Esophagus muscularis mucosa (tissue), 4 donors: Measurements from ENCODE around the gene CROCC2. TPM values are rescaled to one million over a fixed set of nuclear protein-coding genes. Genes with fewer than 3 reads are reported as not detected.
A peak's percentile ranks its signal among the peaks of the same experiment; 100 is the strongest.

Source experiments
- DNase-seq: peaks from one replicate; pipeline ENCODE4 v3.0.0-alpha.2; 2017; ENCODE audit errors: extremely low spot score
- H3K27ac ChIP-seq, 4 donors: fragments of 200-600 bp; sonication (generic); replicated peaks in 1 of 4; 1 replicate in 3 of 4; 2 replicates in 1 of 4; pipeline ENCODE4 v1.5.1; 2016 to 2019; ENCODE audit warnings: mild to moderate bottlenecking in 1 of 4
- H3K27me3 ChIP-seq, 4 donors: fragments of 200-600 bp; sonication (generic); one replicate each; pipeline versions ENCODE4 v1.5.1 to v1.6.0; 2016 to 2019
- H3K36me3 ChIP-seq, 4 donors: fragments of 200-600 bp; sonication (generic); one replicate each; pipeline ENCODE4 v1.5.1; 2016 to 2019
- H3K4me1 ChIP-seq, 4 donors: fragments of 200-600 bp; sonication (generic); one replicate each; pipeline ENCODE4 v1.5.1; 2016 to 2019
- H3K4me3 ChIP-seq, 4 donors: fragments of 200-600 bp; sonication (generic); 1 replicate in 2 of 4; 2 replicates in 2 of 4; pipeline ENCODE4 v1.5.1; 2016 to 2019; ENCODE audit warnings: mild to moderate bottlenecking in 4 of 4, moderate library complexity in 1 of 4
- H3K9me3 ChIP-seq, 4 donors: fragments of 200-600 bp; sonication (generic); 1 replicate in 3 of 4; 2 replicates in 1 of 4; pipeline ENCODE4 v1.5.1; 2016 to 2019
- CTCF ChIP-seq, 3 experiments: fragments of 200-600 bp in 2 of 3; fragments of 450-650 bp in 1 of 3; sonication (generic) in 2 of 3; IDR thresholded peaks; one replicate each; pipeline ENCODE4 v1.5.1; 2017 to 2019; ENCODE audit warnings: antibody characterized with exemption in 3 of 3, mild to moderate bottlenecking in 2 of 3, moderate library complexity in 1 of 3
- EP300 ChIP-seq: sonication (generic); formaldehyde crosslinking; IDR thresholded peaks from one replicate; pipeline ENCODE4 v1.6.1; 2017; ENCODE audit warnings: antibody characterized with exemption
- POLR2A ChIP-seq: fragments of 450-650 bp; IDR thresholded peaks from one replicate; pipeline ENCODE4 v1.6.1; 2017; ENCODE audit warnings: antibody characterized with exemption, moderate library complexity, mild to moderate bottlenecking, low read depth
- POLR2AphosphoS5 ChIP-seq, 2 donors: sonication (generic); formaldehyde crosslinking; IDR thresholded peaks; one replicate each; pipeline ENCODE4 v1.6.1; 2017; ENCODE audit warnings: antibody characterized with exemption in 2 of 2
- WGBS: methylation state at CpG from one replicate; pipeline ENCODE4 v1.1.5; 2018; 5-methylcytosine and 5-hydroxymethylcytosine counted together
- intact Hi-C: fragments of 100-400 bp; cut with DNase I; formaldehyde crosslinking; loops from one replicate; pipeline ENCODE4 v1.15.1; 2023
- total RNA-seq, 4 donors: library from RNA; depleted of rRNA; stranded (reverse); fragments of >200 nt; gene quantifications; one replicate each; pipeline versions ENCODE4 v1.1.0 to v1.2.1, GENCODE V29; 2016

The CROCC2 gene
- total RNA-seq, 4 donors from 2014 or later = not detected

- Histone ChIP-seq H3K36me3 (no peaks in the 10 kb centered on the region), H3K4me3 (no peak overlapping the region), H3K9me3 (no peaks in the 10 kb centered on the region), H3K27ac (no peak overlapping the region), H3K27me3 (peaks cover 0 to 65% (median 2%) of the 10 kb centered on the region in 4 donors), H3K4me1 (peaks cover 18 to 34% (median 28%) of the 10 kb centered on the region in 4 donors)
- DNase-seq = no peak
- intact Hi-C loops = no loop called here
- no peak for TF ChIP-seq CTCF (IDR thresholded peaks at IDR 0.05)
- no peak for TF ChIP-seq POLR2AphosphoS5 (IDR thresholded peaks at IDR 0.05)
- TF ChIP-seq EP300 = no peak
- 90% methylated on average over 7 of the region's 14 CpGs for WGBS
These were observed 53.8 kb downstream of the CROCC2 start for GRCh38 chr2:240959941-240960308.

- Histone ChIP-seq H3K9me3 (no peaks in the 10 kb centered on the region), H3K27ac (peak overlapping the region in 1 of 4 donors; percentile 7), H3K36me3 (no peaks in the 10 kb centered on the region), H3K4me3 (no peak overlapping the region), H3K27me3 (peaks cover 0 to 64% (median 2%) of the 10 kb centered on the region in 4 donors), H3K4me1 (peaks cover 18 to 34% (median 28%) of the 10 kb centered on the region in 4 donors)
- intact Hi-C loops = no loop called here
- DNase-seq = no peak
- TF ChIP-seq POLR2AphosphoS5 (IDR thresholded peaks at IDR 0.05) (no peak), CTCF (IDR thresholded peaks at IDR 0.05) (no peak), POLR2A (no peak), EP300 (no peak)
- WGBS = 45% methylated on average over 12 of the region's 28 CpGs
These were observed 54.3 kb downstream of the CROCC2 start for GRCh38 chr2:240960309-240960970.

GRCh38 chr2:240960971-240961876, 55.1 kb downstream of the CROCC2 start:
- TF ChIP-seq POLR2AphosphoS5 (IDR thresholded peaks at IDR 0.05) (no peak), EP300 (no peak), CTCF (IDR thresholded peaks at IDR 0.05) (no peak)
- H3K27ac ChIP-seq = no peak overlapping the region
- no peaks in the 10 kb centered on the region for H3K9me3 ChIP-seq
- no peaks in the 10 kb centered on the region for H3K36me3 ChIP-seq
- DNase-seq = no peak
- 80% methylated on average over 27 of the region's 27 CpGs for WGBS
- intact Hi-C loops = no loop called here
- no peak overlapping the region for H3K4me3 ChIP-seq
- H3K27me3 ChIP-seq = peaks cover 0 to 56% (median 2%) of the 10 kb centered on the region in 4 donors
- peaks cover 18 to 32% (median 28%) of the 10 kb centered on the region in 4 donors for H3K4me1 ChIP-seq

GRCh38 chr2:240961910-240962299, 55.8 kb downstream of the CROCC2 start:
- DNase-seq = no peak
- H3K4me3 ChIP-seq = no peak overlapping the region
- intact Hi-C loops = no loop called here
- no peaks in the 10 kb centered on the region for H3K9me3 ChIP-seq
- H3K27me3 ChIP-seq = peaks cover 0 to 49% (median 2%) of the 10 kb centered on the region in 4 donors
- H3K36me3 ChIP-seq = no peaks in the 10 kb centered on the region
- TF ChIP-seq POLR2A (no peak), CTCF (IDR thresholded peaks at IDR 0.05) (no peak), POLR2AphosphoS5 (IDR thresholded peaks at IDR 0.05) (no peak), EP300 (no peak)
- peak overlapping the region in 1 of 4 donors; percentile 13 for H3K27ac ChIP-seq
- H3K4me1 ChIP-seq = peaks cover 18 to 30% (median 28%) of the 10 kb centered on the region in 4 donors
- WGBS = 54% methylated on average over 12 of the region's 12 CpGs
